Loucy (cell line): ENCODE data around the gene KDM5C.

ENCODE experiments used
- H2AFZ ChIP-seq: fragments of 200-600 bp; sonication (generic); 2 replicates; pipeline ENCODE4 v1.6.0; 2016; ENCODE audit warnings: antibody characterized with exemption, mild to moderate bottlenecking, low read length, moderate library complexity
- H3F3A ChIP-seq: fragments of 200-600 bp; 2 replicates; pipeline ENCODE4 v1.6.0; 2016; ENCODE audit warnings: antibody characterized with exemption, low read depth, mild to moderate bottlenecking
- H3K27me3 ChIP-seq: fragments of 200-600 bp; sonication (generic); 2 replicates; pipeline ENCODE4 v1.6.1; 2014; ENCODE audit warnings: low read length, mild to moderate bottlenecking; ENCODE audit not compliant: insufficient read depth, poor library complexity, severe bottlenecking
- H3K36me3 ChIP-seq: fragments of 200-600 bp; sonication (generic); 2 replicates; pipeline ENCODE4 v1.6.1; 2016; ENCODE audit warnings: low read length; ENCODE audit not compliant: insufficient read depth
- H3K4me1 ChIP-seq: fragments of 200-600 bp; sonication (generic); 2 replicates; pipeline ENCODE4 v1.5.1; 2014; ENCODE audit warnings: low read length, mild to moderate bottlenecking; ENCODE audit not compliant: insufficient read depth, poor library complexity, severe bottlenecking
- H3K4me2 ChIP-seq: fragments of 200-600 bp; sonication (generic); 2 replicates; pipeline ENCODE4 v1.6.0; 2014; ENCODE audit warnings: antibody characterized with exemption, low read length, low read depth, mild to moderate bottlenecking; ENCODE audit not compliant: poor library complexity, severe bottlenecking
- H3K4me3 ChIP-seq: fragments of 200-600 bp; sonication (generic); 2 replicates; pipeline ENCODE4 v1.5.1; 2014; ENCODE audit warnings: low read length, mild to moderate bottlenecking, mixed read lengths; ENCODE audit not compliant: poor library complexity, severe bottlenecking
- H3K79me2 ChIP-seq: fragments of 200-600 bp; sonication (generic); 2 replicates; pipeline ENCODE4 v1.6.1; 2014; ENCODE audit warnings: low read length; ENCODE audit not compliant: insufficient read depth
- H3K9ac ChIP-seq: fragments of 200-600 bp; sonication (generic); 2 replicates; pipeline ENCODE4 v1.6.0; 2014; ENCODE audit warnings: mild to moderate bottlenecking, low read depth, low read length, moderate library complexity; ENCODE audit not compliant: poor library complexity, severe bottlenecking
- H3K9me2 ChIP-seq: fragments of 200-600 bp; sonication (generic); replicated peaks from 2 replicates; pipeline ENCODE4 v1.6.1; 2016; ENCODE audit warnings: low read depth, low read length, mixed read lengths
- H3K9me3 ChIP-seq: fragments of 200-600 bp; sonication (generic); 2 replicates; pipeline ENCODE4 v1.6.1; 2014; ENCODE audit warnings: mild to moderate bottlenecking, antibody characterized with exemption, low read length, low read depth; ENCODE audit not compliant: insufficient read depth
- H4K20me1 ChIP-seq: fragments of 200-600 bp; sonication (generic); 2 replicates; pipeline ENCODE4 v1.6.0; 2014; ENCODE audit warnings: antibody characterized with exemption, low read length, mild to moderate bottlenecking; ENCODE audit not compliant: insufficient read depth, poor library complexity, severe bottlenecking
- EZH2phosphoT487 ChIP-seq: fragments of 200-600 bp; IDR thresholded peaks from 2 replicates; pipeline ENCODE4 v1.6.1; 2018; ENCODE audit warnings: antibody characterized with exemption, mild to moderate bottlenecking, moderate library complexity, borderline replicate concordance
- TF ChIP-seq, protein P1 (sequence below): fragments of 200-600 bp; sonication (generic); conservative IDR thresholded peaks from 2 replicates; pipeline ENCODE4 v1.5.1; 2014; ENCODE audit warnings: mild to moderate bottlenecking, antibody characterized with exemption, low read length

The KDM5C gene

DNA sequence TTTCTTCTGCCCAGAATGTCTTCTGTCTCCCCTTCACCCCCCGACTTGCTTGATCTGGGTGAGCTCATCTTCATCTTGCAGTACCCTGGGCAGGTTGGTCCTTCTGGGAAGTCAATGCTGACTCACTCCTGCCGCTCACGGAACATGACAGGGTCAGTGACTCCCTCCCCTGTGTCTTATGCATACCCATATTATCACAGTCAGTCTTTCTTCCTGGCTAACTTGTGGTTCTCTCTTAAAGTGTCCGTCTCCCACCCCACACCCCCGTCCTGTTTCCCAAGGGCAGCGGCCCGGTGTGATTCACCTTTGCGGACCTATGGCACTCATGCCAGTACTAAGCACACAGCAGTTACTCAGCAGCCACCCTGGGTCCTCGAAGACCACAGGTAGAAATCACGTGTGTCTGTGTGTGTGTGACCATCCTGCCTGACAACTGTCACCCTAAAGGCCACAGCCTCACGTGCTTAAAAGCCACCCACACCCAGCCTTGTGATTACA is 38.6 kb upstream of the KDM5C start:
- no peaks in the 10 kb centered on the region for H3F3A ChIP-seq
- H3K4me3 ChIP-seq, result no peak overlapping the region
- H3K4me1 ChIP-seq, result peaks cover 24% of the 10 kb centered on the region
- no peak overlapping the region for H3K4me2 ChIP-seq
- no peak overlapping the region for H2AFZ ChIP-seq
- no peaks in the 10 kb centered on the region for H4K20me1 ChIP-seq
- H3K36me3 ChIP-seq, result no peaks in the 10 kb centered on the region
- H3K27me3 ChIP-seq, result no peaks in the 10 kb centered on the region
- no peak overlapping the region for H3K9ac ChIP-seq
- no peaks in the 10 kb centered on the region for H3K79me2 ChIP-seq
- no peaks in the 10 kb centered on the region for H3K9me2 ChIP-seq
- TF ChIP-seq EZH2phosphoT487, result no peak
- TF ChIP-seq, protein P1, sequence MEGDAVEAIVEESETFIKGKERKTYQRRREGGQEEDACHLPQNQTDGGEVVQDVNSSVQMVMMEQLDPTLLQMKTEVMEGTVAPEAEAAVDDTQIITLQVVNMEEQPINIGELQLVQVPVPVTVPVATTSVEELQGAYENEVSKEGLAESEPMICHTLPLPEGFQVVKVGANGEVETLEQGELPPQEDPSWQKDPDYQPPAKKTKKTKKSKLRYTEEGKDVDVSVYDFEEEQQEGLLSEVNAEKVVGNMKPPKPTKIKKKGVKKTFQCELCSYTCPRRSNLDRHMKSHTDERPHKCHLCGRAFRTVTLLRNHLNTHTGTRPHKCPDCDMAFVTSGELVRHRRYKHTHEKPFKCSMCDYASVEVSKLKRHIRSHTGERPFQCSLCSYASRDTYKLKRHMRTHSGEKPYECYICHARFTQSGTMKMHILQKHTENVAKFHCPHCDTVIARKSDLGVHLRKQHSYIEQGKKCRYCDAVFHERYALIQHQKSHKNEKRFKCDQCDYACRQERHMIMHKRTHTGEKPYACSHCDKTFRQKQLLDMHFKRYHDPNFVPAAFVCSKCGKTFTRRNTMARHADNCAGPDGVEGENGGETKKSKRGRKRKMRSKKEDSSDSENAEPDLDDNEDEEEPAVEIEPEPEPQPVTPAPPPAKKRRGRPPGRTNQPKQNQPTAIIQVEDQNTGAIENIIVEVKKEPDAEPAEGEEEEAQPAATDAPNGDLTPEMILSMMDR, result no peak
- H3K9me3 ChIP-seq, result no peaks in the 10 kb centered on the region

DNA sequence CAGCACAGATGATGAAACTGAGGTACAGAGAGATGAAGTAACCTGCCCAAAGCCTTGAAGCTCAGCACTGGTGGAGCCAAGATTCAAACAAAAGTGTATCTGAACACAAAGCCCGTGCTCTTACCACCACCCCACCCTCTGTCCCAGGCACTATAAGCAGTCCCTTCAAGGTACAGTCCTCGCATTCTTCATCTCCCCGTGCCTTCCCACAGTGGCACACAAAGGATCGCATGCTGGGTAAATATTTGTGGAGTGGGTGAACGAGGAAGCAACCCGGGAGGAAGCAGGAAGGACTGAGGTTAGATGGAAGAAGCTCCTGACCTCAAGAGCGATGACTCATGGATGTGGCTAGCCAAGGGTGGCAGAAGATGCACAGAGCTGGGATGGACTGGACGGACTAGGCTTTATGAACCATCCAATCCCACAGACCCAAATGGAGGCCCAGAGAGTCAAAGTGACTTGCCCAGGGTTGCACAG is 37.9 kb upstream of the KDM5C start:
- Histone ChIP-seq H3K9ac (no peak overlapping the region), H3K4me2 (peak overlapping the region; percentile 40)

GRCh38 chrX:53262189-53262917 is 37.3 kb upstream of the KDM5C start:
- TF ChIP-seq, protein P1, result no peak
- TF ChIP-seq EZH2phosphoT487, result no peak
- no peaks in the 10 kb centered on the region for H4K20me1 ChIP-seq
- no peaks in the 10 kb centered on the region for H3K9me3 ChIP-seq
- H3K9ac ChIP-seq, result no peak overlapping the region
- H3K4me1 ChIP-seq, result peaks cover 24% of the 10 kb centered on the region
- no peaks in the 10 kb centered on the region for H3K9me2 ChIP-seq
- H2AFZ ChIP-seq, result no peak overlapping the region
- no peak overlapping the region for H3K4me2 ChIP-seq
- no peaks in the 10 kb centered on the region for H3K79me2 ChIP-seq
- H3K4me3 ChIP-seq, result no peak overlapping the region
- H3K36me3 ChIP-seq, result no peaks in the 10 kb centered on the region
- no peaks in the 10 kb centered on the region for H3K27me3 ChIP-seq
- no peaks in the 10 kb centered on the region for H3F3A ChIP-seq

More for the DNA sequence above, 37.9 kb upstream of the KDM5C start:
- Histone ChIP-seq H4K20me1 (no peaks in the 10 kb centered on the region), H3K36me3 (no peaks in the 10 kb centered on the region), H2AFZ (no peak overlapping the region), H3K9me3 (no peaks in the 10 kb centered on the region), H3K9me2 (no peaks in the 10 kb centered on the region), H3K4me1 (peaks cover 24% of the 10 kb centered on the region), H3K79me2 (no peaks in the 10 kb centered on the region), H3K4me3 (no peak overlapping the region), H3K27me3 (no peaks in the 10 kb centered on the region), H3F3A (no peaks in the 10 kb centered on the region)
- TF ChIP-seq, protein P1, result no peak
- TF ChIP-seq EZH2phosphoT487, result no peak
